ENCODE measurements around the gene FADD. TPM values are rescaled to one million over a fixed set of nuclear protein-coding genes. Genes with fewer than 3 reads are reported as not detected.
A peak's percentile ranks its signal among the peaks of the same experiment; 100 is the strongest.

Gene FADD
- total and polyA plus RNA-seq, 4 donors, result 13.9 to 30.9 (median 26.1) TPM

DNA sequence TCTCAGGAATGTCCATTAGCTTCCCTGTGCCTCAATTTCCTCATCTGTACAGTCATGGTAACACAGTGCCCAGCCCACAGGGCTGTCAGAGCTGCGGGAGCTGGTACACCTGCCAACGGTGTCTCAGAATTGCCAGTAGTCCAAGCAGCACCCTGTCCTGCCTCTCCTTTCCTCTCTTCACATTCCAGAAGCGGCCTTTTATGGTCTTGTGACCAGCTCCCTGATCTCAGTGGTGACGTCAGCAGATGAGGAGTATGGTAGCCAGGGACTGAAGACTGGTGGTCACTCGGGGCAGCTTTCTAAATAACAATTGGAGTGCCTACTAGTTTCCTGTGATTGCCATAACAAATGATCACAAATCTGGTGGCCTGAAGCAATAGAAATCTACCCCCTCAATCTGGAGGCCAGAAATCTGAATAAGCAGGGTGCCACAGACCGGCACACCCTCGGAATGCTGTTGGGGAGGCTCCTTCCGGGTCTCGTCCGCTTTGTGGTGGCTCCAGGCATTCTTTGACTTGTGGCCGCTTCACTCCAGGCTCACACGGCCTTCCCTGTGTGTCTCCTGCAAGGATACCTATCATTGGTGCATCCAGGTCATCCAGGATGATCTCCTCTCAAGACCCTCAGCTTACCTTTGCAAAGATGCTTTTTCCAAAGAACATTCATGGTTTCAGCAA is 2.1 kb downstream of the FADD start:
- Histone ChIP-seq H3K27ac (ENCODE audit: low read depth in 1 of 2, low read length in 1 of 2) (peak overlapping the region in 1 of 2 donors; percentile 69), H3K36me3 (ENCODE audit: control insufficient read depth in 4 of 4, insufficient read depth in 4 of 4, low read length in 4 of 4) (peaks cover 0 to 34% (median 12%) of the 10 kb centered on the region in 4 donors), H3K9me3 (ENCODE audit: control insufficient read depth in 4 of 4, insufficient read depth in 3 of 4, low read length in 3 of 4) (no peaks in the 10 kb centered on the region), H3K4me3 (no peak overlapping the region), H3K9ac (ENCODE audit: insufficient read depth in 1 of 2, low read length in 2 of 2) (no peak overlapping the region), H3K4me1 (ENCODE audit: control insufficient read depth in 5 of 5, insufficient read depth in 5 of 5, low read length in 5 of 5) (peaks cover 0 to 13% (median 10%) of the 10 kb centered on the region in 5 donors), H3K27me3 (ENCODE audit: control insufficient read depth in 3 of 3, insufficient read depth in 3 of 3, low read length in 2 of 3) (no peaks in the 10 kb centered on the region)
- WGBS, 2 donors, result 85 to 86% methylated on average over 12 of the region's 12 CpGs
- ATAC-seq (ENCODE audit: insufficient read depth, low FRiP score), result no peak
- no peak for DNase-seq
- TF ChIP-seq, protein P1, sequence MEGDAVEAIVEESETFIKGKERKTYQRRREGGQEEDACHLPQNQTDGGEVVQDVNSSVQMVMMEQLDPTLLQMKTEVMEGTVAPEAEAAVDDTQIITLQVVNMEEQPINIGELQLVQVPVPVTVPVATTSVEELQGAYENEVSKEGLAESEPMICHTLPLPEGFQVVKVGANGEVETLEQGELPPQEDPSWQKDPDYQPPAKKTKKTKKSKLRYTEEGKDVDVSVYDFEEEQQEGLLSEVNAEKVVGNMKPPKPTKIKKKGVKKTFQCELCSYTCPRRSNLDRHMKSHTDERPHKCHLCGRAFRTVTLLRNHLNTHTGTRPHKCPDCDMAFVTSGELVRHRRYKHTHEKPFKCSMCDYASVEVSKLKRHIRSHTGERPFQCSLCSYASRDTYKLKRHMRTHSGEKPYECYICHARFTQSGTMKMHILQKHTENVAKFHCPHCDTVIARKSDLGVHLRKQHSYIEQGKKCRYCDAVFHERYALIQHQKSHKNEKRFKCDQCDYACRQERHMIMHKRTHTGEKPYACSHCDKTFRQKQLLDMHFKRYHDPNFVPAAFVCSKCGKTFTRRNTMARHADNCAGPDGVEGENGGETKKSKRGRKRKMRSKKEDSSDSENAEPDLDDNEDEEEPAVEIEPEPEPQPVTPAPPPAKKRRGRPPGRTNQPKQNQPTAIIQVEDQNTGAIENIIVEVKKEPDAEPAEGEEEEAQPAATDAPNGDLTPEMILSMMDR (IDR thresholded peaks at IDR 0.05; ENCODE audit: control extremely low read depth, extremely low read depth), result no peak

GRCh38 chr11:70205766-70206165 is 2.7 kb downstream of the FADD start:
- peaks cover 0 to 34% (median 12%) of the 10 kb centered on the region in 4 donors for H3K36me3 ChIP-seq (ENCODE audit: control insufficient read depth in 4 of 4, insufficient read depth in 4 of 4, low read length in 4 of 4)
- no peaks in the 10 kb centered on the region for H3K9me3 ChIP-seq (ENCODE audit: control insufficient read depth in 4 of 4, insufficient read depth in 3 of 4, low read length in 3 of 4)
- no peaks in the 10 kb centered on the region for H3K27me3 ChIP-seq (ENCODE audit: control insufficient read depth in 3 of 3, insufficient read depth in 3 of 3, low read length in 2 of 3)
- ATAC-seq (ENCODE audit: insufficient read depth, low FRiP score) (no peak), DNase-seq (no peak)
- no peak overlapping the region for H3K9ac ChIP-seq (ENCODE audit: insufficient read depth in 1 of 2, low read length in 2 of 2)
- no peak overlapping the region for H3K4me3 ChIP-seq
- WGBS, 2 donors, result 86 to 88% methylated on average over 7 of the region's 7 CpGs
- H3K27ac ChIP-seq (ENCODE audit: low read depth in 1 of 2, low read length in 1 of 2), result no peak overlapping the region
- TF ChIP-seq, protein P1 (IDR thresholded peaks at IDR 0.05; ENCODE audit: control extremely low read depth, extremely low read depth), result no peak
- peaks cover 0 to 13% (median 10%) of the 10 kb centered on the region in 5 donors for H3K4me1 ChIP-seq (ENCODE audit: control insufficient read depth in 5 of 5, insufficient read depth in 5 of 5, low read length in 5 of 5)

- Histone ChIP-seq H3K4me3 (no peak overlapping the region), H3K36me3 (ENCODE audit: control insufficient read depth in 4 of 4, insufficient read depth in 4 of 4, low read length in 4 of 4) (peaks cover 0 to 34% (median 12%) of the 10 kb centered on the region in 4 donors), H3K27me3 (ENCODE audit: control insufficient read depth in 3 of 3, insufficient read depth in 3 of 3, low read length in 2 of 3) (no peaks in the 10 kb centered on the region), H3K9ac (ENCODE audit: insufficient read depth in 1 of 2, low read length in 2 of 2) (peak overlapping the region in 1 of 2 donors; percentile 21), H3K9me3 (ENCODE audit: control insufficient read depth in 4 of 4, insufficient read depth in 3 of 4, low read length in 3 of 4) (no peaks in the 10 kb centered on the region), H3K4me1 (ENCODE audit: control insufficient read depth in 5 of 5, insufficient read depth in 5 of 5, low read length in 5 of 5) (peaks cover 0 to 13% (median 10%) of the 10 kb centered on the region in 5 donors), H3K27ac (ENCODE audit: low read depth in 1 of 2, low read length in 1 of 2) (no peak overlapping the region)
- 97% methylated on average over 22 of the region's 22 CpGs for WGBS, 2 donors
- ATAC-seq (ENCODE audit: insufficient read depth, low FRiP score) (no peak), DNase-seq (no peak)
- TF ChIP-seq, protein P1 (IDR thresholded peaks at IDR 0.05; ENCODE audit: control extremely low read depth, extremely low read depth), result no peak
Observed at GRCh38 chr11:70206226-70206981, 3.3 kb downstream of the FADD start.

Data from lung (tissue), 12 donors.